ENCODE data around the gene CNGA2.

CNGA2 gene

GRCh38 chrX:151743651-151744470, 9.3 kb downstream of the CNGA2 start:
- TF ChIP-seq, protein P1, sequence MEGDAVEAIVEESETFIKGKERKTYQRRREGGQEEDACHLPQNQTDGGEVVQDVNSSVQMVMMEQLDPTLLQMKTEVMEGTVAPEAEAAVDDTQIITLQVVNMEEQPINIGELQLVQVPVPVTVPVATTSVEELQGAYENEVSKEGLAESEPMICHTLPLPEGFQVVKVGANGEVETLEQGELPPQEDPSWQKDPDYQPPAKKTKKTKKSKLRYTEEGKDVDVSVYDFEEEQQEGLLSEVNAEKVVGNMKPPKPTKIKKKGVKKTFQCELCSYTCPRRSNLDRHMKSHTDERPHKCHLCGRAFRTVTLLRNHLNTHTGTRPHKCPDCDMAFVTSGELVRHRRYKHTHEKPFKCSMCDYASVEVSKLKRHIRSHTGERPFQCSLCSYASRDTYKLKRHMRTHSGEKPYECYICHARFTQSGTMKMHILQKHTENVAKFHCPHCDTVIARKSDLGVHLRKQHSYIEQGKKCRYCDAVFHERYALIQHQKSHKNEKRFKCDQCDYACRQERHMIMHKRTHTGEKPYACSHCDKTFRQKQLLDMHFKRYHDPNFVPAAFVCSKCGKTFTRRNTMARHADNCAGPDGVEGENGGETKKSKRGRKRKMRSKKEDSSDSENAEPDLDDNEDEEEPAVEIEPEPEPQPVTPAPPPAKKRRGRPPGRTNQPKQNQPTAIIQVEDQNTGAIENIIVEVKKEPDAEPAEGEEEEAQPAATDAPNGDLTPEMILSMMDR (IDR thresholded peaks at IDR 0.05; ENCODE audit: low read length, missing control alignments) = no peak
- no peak overlapping the region for H3K4me3 ChIP-seq (replicated peaks; ENCODE audit: low read depth, low read length)
- DNase-seq (ENCODE audit: low read depth) = no peak

DNA sequence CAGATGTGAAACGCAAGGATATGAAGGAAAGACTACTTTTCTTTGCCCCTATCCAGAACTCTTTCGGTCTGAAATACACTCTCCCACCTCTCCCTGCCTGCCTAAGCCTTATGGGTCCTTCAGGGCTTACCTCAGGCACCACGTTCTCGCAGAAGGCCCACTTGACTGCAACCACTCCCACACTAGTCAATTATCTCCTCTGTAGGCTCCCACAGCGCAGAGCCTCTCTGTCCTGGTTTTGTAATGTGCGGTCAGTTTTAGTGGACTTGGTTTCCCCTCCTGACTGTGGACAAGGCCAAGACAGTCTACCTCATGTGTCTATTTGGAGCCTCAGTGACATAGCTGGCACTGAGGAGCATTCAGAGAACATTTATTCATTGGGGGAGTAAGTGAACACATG, 11.1 kb downstream of the CNGA2 start:
- TF ChIP-seq, protein P1 (IDR thresholded peaks at IDR 0.05; ENCODE audit: low read length, missing control alignments) = no peak
- no peak overlapping the region for H3K4me3 ChIP-seq (replicated peaks; ENCODE audit: low read depth, low read length)
- no peak for DNase-seq (ENCODE audit: low read depth)

DNA sequence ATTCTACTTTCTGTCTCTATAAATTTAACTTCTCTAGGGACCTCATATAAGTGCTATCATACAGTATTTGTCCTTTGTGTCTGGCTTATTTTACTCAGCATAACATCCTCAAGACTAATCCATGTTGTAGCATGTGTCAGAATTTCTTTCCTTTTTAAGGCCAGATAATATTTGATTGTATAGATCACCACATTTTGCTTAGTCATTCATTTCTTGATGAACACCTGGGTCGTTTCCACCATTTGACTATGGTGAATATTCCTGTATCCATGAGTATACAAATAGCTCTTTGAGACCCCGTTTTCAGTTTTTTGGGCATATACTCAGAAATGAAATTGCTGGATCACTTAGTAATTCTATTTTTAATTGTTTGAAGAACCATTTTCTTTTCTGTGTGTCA, 12.0 kb downstream of the CNGA2 start:
- no peak overlapping the region for H3K4me3 ChIP-seq (replicated peaks; ENCODE audit: low read depth, low read length)
- TF ChIP-seq, protein P1 (IDR thresholded peaks at IDR 0.05; ENCODE audit: low read length, missing control alignments) = no peak
- DNase-seq (ENCODE audit: low read depth) = no peak

- no peak overlapping the region for H3K4me3 ChIP-seq (replicated peaks; ENCODE audit: low read depth, low read length)
- no peak for DNase-seq (ENCODE audit: low read depth)
- TF ChIP-seq, protein P1 (IDR thresholded peaks at IDR 0.05; ENCODE audit: low read length, missing control alignments) = no peak
Measured at GRCh38 chrX:151750511-151750910, 16.0 kb downstream of the CNGA2 start.

DNA sequence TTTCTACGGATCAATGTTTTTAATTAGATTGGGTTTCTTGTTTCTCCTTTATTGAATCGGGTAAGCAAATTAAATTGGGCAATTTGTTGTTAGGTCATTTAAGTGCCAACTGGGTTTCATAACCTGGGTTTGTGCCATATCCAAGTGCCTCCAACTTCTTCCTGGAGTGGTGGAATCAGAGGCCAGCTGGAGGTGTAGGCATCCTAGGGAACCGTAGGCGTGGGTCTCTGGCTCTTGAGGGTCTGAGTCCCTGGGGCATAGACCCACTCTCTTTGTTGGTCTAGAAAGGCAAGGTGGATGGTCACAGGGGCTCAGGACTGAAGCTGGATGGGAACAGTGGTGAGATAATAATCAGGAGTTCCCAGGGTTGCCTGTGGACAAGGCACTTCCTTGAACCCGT, 18.3 kb downstream of the CNGA2 start:
- TF ChIP-seq, protein P1 (IDR thresholded peaks at IDR 0.05; ENCODE audit: low read length, missing control alignments) = no peak
- DNase-seq (ENCODE audit: low read depth) = no peak
- no peak overlapping the region for H3K4me3 ChIP-seq (replicated peaks; ENCODE audit: low read depth, low read length)

GRCh38 chrX:151753313-151754046, 18.9 kb downstream of the CNGA2 start:
- peak; percentile 64 for DNase-seq (ENCODE audit: low read depth)
- TF ChIP-seq, protein P1 (IDR thresholded peaks at IDR 0.05; ENCODE audit: low read length, missing control alignments) = peak; percentile 74
- H3K4me3 ChIP-seq (replicated peaks; ENCODE audit: low read depth, low read length) = no peak overlapping the region

All from fibroblast of pulmonary artery (primary cell).